ENCODE data around the gene PKNOX2.

PKNOX2 gene

DNA sequence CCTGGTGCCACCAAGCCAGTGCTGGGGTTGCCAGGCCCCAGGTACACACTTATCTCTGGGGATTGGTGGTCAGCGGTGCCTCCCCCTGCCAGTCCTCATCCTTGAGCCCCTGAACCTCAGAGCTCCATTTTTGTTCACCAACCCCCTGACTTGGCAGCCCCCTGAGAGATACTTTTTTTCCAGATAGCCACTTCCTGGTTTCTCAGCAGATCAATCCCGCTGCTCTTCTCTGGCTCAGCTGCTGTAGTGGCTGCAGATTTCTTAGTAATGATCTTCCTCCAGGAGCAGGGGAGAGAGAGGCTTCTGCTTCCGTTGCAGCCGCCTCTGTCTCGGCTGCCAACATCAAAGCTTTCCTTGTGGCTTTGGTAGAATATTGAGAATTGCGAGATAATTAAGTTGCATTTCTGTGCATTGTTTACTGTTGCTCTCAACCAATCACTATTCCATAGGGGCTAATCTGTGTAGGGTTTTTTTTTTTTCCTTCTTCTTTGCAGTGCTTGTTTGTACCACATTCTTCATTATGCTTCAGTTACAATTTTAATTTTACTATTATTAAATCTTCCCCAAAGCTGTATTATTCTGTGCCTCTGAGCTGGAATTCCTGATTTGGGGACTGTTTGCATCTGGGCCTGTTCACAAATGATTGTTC, 92.1 kb downstream of the PKNOX2 start:
- no peak for DNase-seq
- H3K4me3 ChIP-seq (ENCODE audit: low read depth, low read length): no peak overlapping the region
- no peaks in the 10 kb centered on the region for H3K79me2 ChIP-seq (ENCODE audit: control insufficient read depth, insufficient read depth, low read length, poor library complexity)
- H2BK5ac ChIP-seq (ENCODE audit: low read depth, low read length, poor library complexity): no peak overlapping the region
- no peaks in the 10 kb centered on the region for H3K36me3 ChIP-seq (ENCODE audit: control insufficient read depth in 1 of 2, insufficient read depth in 2 of 2, low read length in 2 of 2)
- no peaks in the 10 kb centered on the region for H3K27me3 ChIP-seq (ENCODE audit: insufficient read depth, low read length)
- no peak overlapping the region for H3K18ac ChIP-seq (ENCODE audit: low read length)
- no peak overlapping the region for H2AK5ac ChIP-seq (ENCODE audit: low read length)
- H3K4me1 ChIP-seq (ENCODE audit: control insufficient read depth in 1 of 2, insufficient read depth in 2 of 2, low read length in 2 of 2): peaks cover 3 to 8% of the 10 kb centered on the region in 2 experiments
- H2AFZ ChIP-seq (ENCODE audit: insufficient read depth, low read length, poor library complexity): no peak overlapping the region
- H3K79me1 ChIP-seq (ENCODE audit: low read length): peaks cover 3% of the 10 kb centered on the region
- H3K27ac ChIP-seq (ENCODE audit: low read depth, low read length): no peak overlapping the region
- no peak overlapping the region for H3K4me2 ChIP-seq (ENCODE audit: low read length)
- H3K9ac ChIP-seq (ENCODE audit: low read length): no peak overlapping the region
- H2BK12ac ChIP-seq (ENCODE audit: low read length): no peak overlapping the region
- WGBS (ENCODE audit: extremely low coverage, insufficient coverage, insufficient read length): no CpG with 5 or more reads among the region's 6 CpGs
- peak overlapping the region; percentile 30 for H4K8ac ChIP-seq (ENCODE audit: low read depth, low read length)
- H4K12ac ChIP-seq (ENCODE audit: low read depth, low read length): no peak overlapping the region
- no peak overlapping the region for H3K4ac ChIP-seq (ENCODE audit: low read depth, low read length)
- no peak overlapping the region for H3K23ac ChIP-seq (ENCODE audit: low read length)
- peak overlapping the region; percentile 8 for H4K91ac ChIP-seq (ENCODE audit: low read depth, low read length)
- no peak overlapping the region for H2BK120ac ChIP-seq (ENCODE audit: insufficient read depth, low read length, poor library complexity)
- no peaks in the 10 kb centered on the region for H3K9me3 ChIP-seq (ENCODE audit: insufficient read depth, low read depth, low read length)
- H3K14ac ChIP-seq (ENCODE audit: low read length): no peak overlapping the region

DNA sequence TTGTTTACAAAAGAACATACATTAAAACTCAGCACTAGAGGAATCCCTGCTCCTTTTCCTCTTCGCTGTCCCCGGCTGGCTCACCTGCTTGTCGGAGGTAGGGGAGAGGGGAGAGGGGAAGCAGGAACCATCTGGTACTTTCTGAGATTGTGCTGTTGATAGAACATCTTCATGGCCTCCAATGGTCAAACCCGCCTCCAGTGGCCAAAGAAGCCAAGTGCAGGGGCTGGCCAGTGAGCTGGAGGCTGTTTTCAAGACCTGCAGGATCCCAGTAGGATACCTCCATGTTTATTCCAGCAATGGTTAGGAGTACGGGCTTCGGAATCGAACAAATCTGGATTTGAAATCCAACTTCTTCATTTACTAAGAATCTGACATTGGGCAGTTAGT, 92.6 kb downstream of the PKNOX2 start:
- H4K8ac ChIP-seq (ENCODE audit: low read depth, low read length): no peak overlapping the region
- no peak overlapping the region for H2AFZ ChIP-seq (ENCODE audit: insufficient read depth, low read length, poor library complexity)
- H3K79me2 ChIP-seq (ENCODE audit: control insufficient read depth, insufficient read depth, low read length, poor library complexity): no peaks in the 10 kb centered on the region
- no peak overlapping the region for H3K9ac ChIP-seq (ENCODE audit: low read length)
- peak in 1 of 2 donors; percentile 3 for DNase-seq
- no peak overlapping the region for H3K18ac ChIP-seq (ENCODE audit: low read length)
- no peak overlapping the region for H2AK5ac ChIP-seq (ENCODE audit: low read length)
- no peak overlapping the region for H4K12ac ChIP-seq (ENCODE audit: low read depth, low read length)
- no peak overlapping the region for H2BK120ac ChIP-seq (ENCODE audit: insufficient read depth, low read length, poor library complexity)
- peaks cover 9% of the 10 kb centered on the region for H3K79me1 ChIP-seq (ENCODE audit: low read length)
- H3K4me2 ChIP-seq (ENCODE audit: low read length): no peak overlapping the region
- H4K91ac ChIP-seq (ENCODE audit: low read depth, low read length): no peak overlapping the region
- no peak overlapping the region for H3K27ac ChIP-seq (ENCODE audit: low read depth, low read length)
- H2BK12ac ChIP-seq (ENCODE audit: low read length): no peak overlapping the region
- H3K9me3 ChIP-seq (ENCODE audit: insufficient read depth, low read depth, low read length): no peaks in the 10 kb centered on the region
- H3K4me3 ChIP-seq (ENCODE audit: low read depth, low read length): no peak overlapping the region
- no peak overlapping the region for H3K4ac ChIP-seq (ENCODE audit: low read depth, low read length)
- no peak overlapping the region for H3K14ac ChIP-seq (ENCODE audit: low read length)
- no peaks in the 10 kb centered on the region for H3K27me3 ChIP-seq (ENCODE audit: insufficient read depth, low read length)
- no peak overlapping the region for H2BK5ac ChIP-seq (ENCODE audit: low read depth, low read length, poor library complexity)
- WGBS (ENCODE audit: extremely low coverage, insufficient coverage, insufficient read length): no CpG with 5 or more reads among the region's 7 CpGs
- no peaks in the 10 kb centered on the region for H3K36me3 ChIP-seq (ENCODE audit: control insufficient read depth in 1 of 2, insufficient read depth in 2 of 2, low read length in 2 of 2)
- H3K23ac ChIP-seq (ENCODE audit: low read length): no peak overlapping the region
- peaks cover 8 to 13% of the 10 kb centered on the region in 2 experiments for H3K4me1 ChIP-seq (ENCODE audit: control insufficient read depth in 1 of 2, insufficient read depth in 2 of 2, low read length in 2 of 2)

DNA sequence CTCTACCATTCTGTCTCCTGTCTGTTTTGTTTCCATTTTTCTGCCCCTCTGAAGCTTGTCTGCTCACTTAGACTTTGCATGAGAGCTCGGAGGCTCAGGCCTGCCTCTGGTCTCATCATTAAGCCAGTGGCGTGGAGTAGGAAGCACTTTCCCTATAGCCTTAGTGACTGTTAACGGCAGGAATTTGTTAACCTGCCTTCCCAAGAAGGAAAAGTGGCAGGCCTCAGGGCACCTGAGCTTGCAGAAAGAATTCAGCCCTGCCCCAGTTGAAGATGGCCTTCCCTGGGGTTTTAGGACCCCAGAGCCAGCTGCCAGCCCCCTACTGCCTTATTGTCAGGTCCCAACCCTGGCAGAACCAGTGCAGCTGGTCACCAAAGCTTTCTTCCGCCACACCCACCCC, 93.2 kb downstream of the PKNOX2 start:
- Histone ChIP-seq H4K12ac (ENCODE audit: low read depth, low read length) (no peak overlapping the region), H3K79me2 (ENCODE audit: control insufficient read depth, insufficient read depth, low read length, poor library complexity) (no peaks in the 10 kb centered on the region), H3K14ac (ENCODE audit: low read length) (no peak overlapping the region), H3K27ac (ENCODE audit: low read depth, low read length) (no peak overlapping the region), H4K8ac (ENCODE audit: low read depth, low read length) (no peak overlapping the region), H2AK5ac (ENCODE audit: low read length) (no peak overlapping the region), H2AFZ (ENCODE audit: insufficient read depth, low read length, poor library complexity) (no peak overlapping the region), H3K23ac (ENCODE audit: low read length) (no peak overlapping the region), H3K79me1 (ENCODE audit: low read length) (peaks cover 14% of the 10 kb centered on the region), H3K27me3 (ENCODE audit: insufficient read depth, low read length) (no peaks in the 10 kb centered on the region), H3K9ac (ENCODE audit: low read length) (no peak overlapping the region), H3K36me3 (ENCODE audit: control insufficient read depth in 1 of 2, insufficient read depth in 2 of 2, low read length in 2 of 2) (no peaks in the 10 kb centered on the region), H3K4me3 (ENCODE audit: low read depth, low read length) (no peak overlapping the region), H4K91ac (ENCODE audit: low read depth, low read length) (no peak overlapping the region), H3K9me3 (ENCODE audit: insufficient read depth, low read depth, low read length) (no peaks in the 10 kb centered on the region), H2BK5ac (ENCODE audit: low read depth, low read length, poor library complexity) (no peak overlapping the region), H3K18ac (ENCODE audit: low read length) (no peak overlapping the region), H3K4me1 (ENCODE audit: control insufficient read depth in 1 of 2, insufficient read depth in 2 of 2, low read length in 2 of 2) (peaks cover 13 to 17% of the 10 kb centered on the region in 2 experiments), H3K4me2 (ENCODE audit: low read length) (no peak overlapping the region), H2BK120ac (ENCODE audit: insufficient read depth, low read length, poor library complexity) (no peak overlapping the region), H2BK12ac (ENCODE audit: low read length) (no peak overlapping the region), H3K4ac (ENCODE audit: low read depth, low read length) (no peak overlapping the region)
- WGBS (ENCODE audit: extremely low coverage, insufficient coverage, insufficient read length): no CpG with 5 or more reads among the region's 4 CpGs
- no peak for DNase-seq

DNA sequence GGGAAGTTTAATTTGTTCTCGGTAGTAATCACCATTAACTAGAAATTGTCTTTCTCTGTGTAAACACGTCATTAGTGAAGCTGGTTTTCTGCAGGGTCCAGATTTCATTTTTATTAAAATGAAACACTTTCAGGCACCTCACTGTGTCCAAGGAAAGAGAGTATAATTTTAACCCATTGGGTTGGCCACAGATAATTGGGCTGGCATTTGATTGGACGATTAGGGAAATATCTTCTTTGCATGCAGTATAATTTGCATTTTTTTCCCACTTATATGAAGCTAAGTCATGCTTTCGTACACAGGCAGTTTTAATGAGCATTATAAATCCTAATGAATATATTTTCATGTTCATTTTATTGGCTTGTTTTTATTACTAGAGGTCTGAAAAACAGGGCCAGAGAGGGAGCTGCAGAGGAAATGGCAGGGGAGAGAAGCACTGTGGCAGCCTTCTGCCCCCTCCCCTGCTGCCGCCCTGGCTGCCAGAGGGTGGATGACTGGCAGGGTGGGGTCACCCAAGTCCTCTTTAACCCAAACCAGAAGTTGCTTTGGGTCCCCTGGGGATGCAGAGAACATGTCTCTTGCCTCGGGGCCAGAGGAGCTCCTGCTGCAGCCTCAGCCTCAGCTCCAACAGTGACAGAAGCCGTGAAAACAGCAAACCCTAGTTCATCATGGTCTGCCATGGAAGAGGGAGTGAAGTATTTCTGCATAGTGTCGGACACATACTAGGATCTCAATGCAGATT, 93.9 kb downstream of the PKNOX2 start:
- Histone ChIP-seq H3K79me1 (ENCODE audit: low read length) (peaks cover 18% of the 10 kb centered on the region), H3K79me2 (ENCODE audit: control insufficient read depth, insufficient read depth, low read length, poor library complexity) (no peaks in the 10 kb centered on the region), H3K27ac (ENCODE audit: low read depth, low read length) (no peak overlapping the region), H4K12ac (ENCODE audit: low read depth, low read length) (no peak overlapping the region), H3K18ac (ENCODE audit: low read length) (no peak overlapping the region), H3K36me3 (ENCODE audit: control insufficient read depth in 1 of 2, insufficient read depth in 2 of 2, low read length in 2 of 2) (no peaks in the 10 kb centered on the region), H3K4me3 (ENCODE audit: low read depth, low read length) (no peak overlapping the region), H4K8ac (ENCODE audit: low read depth, low read length) (no peak overlapping the region), H2AK5ac (ENCODE audit: low read length) (no peak overlapping the region), H2BK120ac (ENCODE audit: insufficient read depth, low read length, poor library complexity) (no peak overlapping the region), H2BK12ac (ENCODE audit: low read length) (no peak overlapping the region), H3K14ac (ENCODE audit: low read length) (no peak overlapping the region), H3K4ac (ENCODE audit: low read depth, low read length) (no peak overlapping the region), H2BK5ac (ENCODE audit: low read depth, low read length, poor library complexity) (no peak overlapping the region), H2AFZ (ENCODE audit: insufficient read depth, low read length, poor library complexity) (no peak overlapping the region), H4K91ac (ENCODE audit: low read depth, low read length) (no peak overlapping the region), H3K23ac (ENCODE audit: low read length) (no peak overlapping the region), H3K9ac (ENCODE audit: low read length) (no peak overlapping the region), H3K4me2 (ENCODE audit: low read length) (no peak overlapping the region), H3K4me1 (ENCODE audit: control insufficient read depth in 1 of 2, insufficient read depth in 2 of 2, low read length in 2 of 2) (peaks cover 18 to 24% of the 10 kb centered on the region in 2 experiments), H3K9me3 (ENCODE audit: insufficient read depth, low read depth, low read length) (no peaks in the 10 kb centered on the region), H3K27me3 (ENCODE audit: insufficient read depth, low read length) (no peaks in the 10 kb centered on the region)
- no peak for DNase-seq
- 100% methylated on average over 1 of the region's 8 CpGs for WGBS (ENCODE audit: extremely low coverage, insufficient coverage, insufficient read length)
